ENCODE data around the gene APLF. TPM values are rescaled to one million over a fixed set of nuclear protein-coding genes. Genes with fewer than 3 reads are reported as not detected.

APLF gene
- polyA plus RNA-seq, 2 of the 4 experiments (the other 2 are of a cell fraction): 1.5 to 2.8 TPM

DNA sequence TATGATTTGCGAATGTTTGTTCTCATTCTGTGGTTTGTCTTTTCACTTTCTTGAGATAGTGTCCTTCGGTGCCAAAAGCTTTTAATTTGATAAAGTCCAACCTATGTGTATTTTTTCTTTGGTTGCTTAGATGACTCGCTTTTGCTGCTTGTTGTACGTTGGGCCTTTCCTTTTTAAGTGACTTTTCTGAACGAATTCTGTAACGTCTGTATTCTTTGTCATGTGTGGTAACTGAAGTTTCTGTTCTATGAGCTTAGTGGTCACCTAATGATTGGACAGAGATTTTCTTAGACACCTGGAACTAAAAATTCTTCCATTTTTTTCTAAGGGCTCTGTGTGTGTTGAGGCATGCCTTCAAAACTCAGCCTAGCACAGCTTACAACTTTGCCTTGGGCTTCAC is 156.4 kb downstream of the APLF start:
- Histone ChIP-seq H3K4me1 (no peaks in the 10 kb centered on the region), H3K4me3 (no peak overlapping the region), H3K4me2 (no peak overlapping the region), H3K27ac (no peak overlapping the region), H3K9me3 (peaks cover 10% of the 10 kb centered on the region; the same call in 2 of the 3 replicates)
- no peak for ATAC-seq
- ChIA-PET CTCF (no interaction called here), POLR2A (no interaction called here)
- no peak for FAIRE-seq
- no peak for DNase-seq (ENCODE audit: low read depth in 1 of 2, low spot score in 1 of 2)
- 15% methylated on average over 6 of the region's 6 CpGs for WGBS (ENCODE audit: missing lambda C conversion rate)
- TF ChIP-seq ZFP36 (IDR thresholded peaks at IDR 0.05; ENCODE audit: borderline replicate concordance, partially characterized antibody) (no peak), SREBF2 (IDR thresholded peaks at IDR 0.05) (no peak), ESRRA (IDR thresholded peaks at IDR 0.05; ENCODE audit: borderline replicate concordance, low read length) (no peak), HOXB5 (CRISPR knock-in tag; IDR thresholded peaks at IDR 0.05) (no peak), EHF (CRISPR knock-in tag; IDR thresholded peaks at IDR 0.05) (no peak), FOSB (CRISPR knock-in tag; IDR thresholded peaks at IDR 0.05) (no peak), HOXA7 (CRISPR knock-in tag; IDR thresholded peaks at IDR 0.05) (no peak), ATOH8 (CRISPR knock-in tag; IDR thresholded peaks at IDR 0.05; ENCODE audit: low read depth) (no peak), HDAC2 (IDR thresholded peaks at IDR 0.05) (no peak), E2F6 (IDR thresholded peaks at IDR 0.05; ENCODE audit: borderline replicate concordance, low read depth) (no peak)

DNA sequence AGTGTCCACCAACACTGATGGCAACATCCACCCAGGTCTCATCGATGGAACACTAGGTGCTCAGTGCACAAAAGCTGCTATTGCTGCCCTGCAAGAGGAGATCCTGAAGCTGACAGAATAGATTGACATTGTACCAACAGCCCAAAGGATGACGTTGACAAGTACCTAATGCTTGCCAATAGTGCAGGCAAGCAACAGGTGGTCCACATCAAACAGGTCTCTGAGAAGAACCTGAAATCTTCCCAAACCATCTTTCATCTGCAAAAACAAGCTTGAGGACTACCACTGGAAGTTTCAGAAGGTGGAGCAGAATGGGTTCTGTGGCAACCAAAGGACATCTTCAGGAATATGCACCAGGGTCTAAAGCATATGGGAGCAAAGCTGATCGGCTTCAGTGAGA is 160.2 kb downstream of the APLF start:
- no peak for FAIRE-seq
- CTCF ChIA-PET: interaction anchor here (0.8 to 4.0 kb wide), 4 partner anchors 18 to 124 kb away, joined by 3 to 15 read pairs (median 5); partner anchors contain the start of gene PROKR1
- Histone ChIP-seq H3K4me3 (no peak overlapping the region), H3K4me2 (no peak overlapping the region), H3K4me1 (no peaks in the 10 kb centered on the region), H3K27ac (no peak overlapping the region), H3K9me3 (peaks cover 7% of the 10 kb centered on the region; the same call in 1 of the 3 replicates)
- POLR2A ChIA-PET: no interaction called here
- ATAC-seq: no peak
- WGBS (ENCODE audit: missing lambda C conversion rate): 22% methylated on average over 3 of the region's 3 CpGs
- no peak for DNase-seq (ENCODE audit: low read depth in 1 of 2, low spot score in 1 of 2)
- TF ChIP-seq EP300 (IDR thresholded peaks at IDR 0.05) (no peak), EHF (CRISPR knock-in tag; IDR thresholded peaks at IDR 0.05) (no peak), KDM5A (IDR thresholded peaks at IDR 0.05) (no peak), HOXB13 (CRISPR knock-in tag; IDR thresholded peaks at IDR 0.05; ENCODE audit: low read depth) (no peak), ATOH8 (CRISPR knock-in tag; IDR thresholded peaks at IDR 0.05; ENCODE audit: low read depth) (no peak), HEYL (CRISPR knock-in tag; IDR thresholded peaks at IDR 0.05) (no peak), CHD2 (IDR thresholded peaks at IDR 0.05; ENCODE audit: low read length, partially characterized antibody) (no peak), SREBF2 (IDR thresholded peaks at IDR 0.05) (no peak), HOXB5 (CRISPR knock-in tag; IDR thresholded peaks at IDR 0.05) (no peak), CEBPB (IDR thresholded peaks at IDR 0.05) (no peak), SMC3 (IDR thresholded peaks at IDR 0.05) (no peak), POLR2A (IDR thresholded peaks at IDR 0.05; ENCODE audit: low read length) (no peak), BHLHE40 (IDR thresholded peaks at IDR 0.05; ENCODE audit: low read depth, low read length) (no peak), MAFK (IDR thresholded peaks at IDR 0.05; ENCODE audit: partially characterized antibody) (no peak), PHF8 (IDR thresholded peaks at IDR 0.05; ENCODE audit: borderline replicate concordance, low read depth) (no peak), JUN (IDR thresholded peaks at IDR 0.05) (no peak), POLR2AphosphoS2 (conservative IDR thresholded peaks at IDR 0.05; ENCODE audit: low read length) (no peak)
- TF ChIP-seq, protein P1, sequence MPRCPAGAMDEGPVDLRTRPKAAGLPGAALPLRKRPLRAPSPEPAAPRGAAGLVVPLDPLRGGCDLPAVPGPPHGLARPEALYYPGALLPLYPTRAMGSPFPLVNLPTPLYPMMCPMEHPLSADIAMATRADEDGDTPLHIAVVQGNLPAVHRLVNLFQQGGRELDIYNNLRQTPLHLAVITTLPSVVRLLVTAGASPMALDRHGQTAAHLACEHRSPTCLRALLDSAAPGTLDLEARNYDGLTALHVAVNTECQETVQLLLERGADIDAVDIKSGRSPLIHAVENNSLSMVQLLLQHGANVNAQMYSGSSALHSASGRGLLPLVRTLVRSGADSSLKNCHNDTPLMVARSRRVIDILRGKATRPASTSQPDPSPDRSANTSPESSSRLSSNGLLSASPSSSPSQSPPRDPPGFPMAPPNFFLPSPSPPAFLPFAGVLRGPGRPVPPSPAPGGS (IDR thresholded peaks at IDR 0.05): no peak
- TF ChIP-seq, protein P2, sequence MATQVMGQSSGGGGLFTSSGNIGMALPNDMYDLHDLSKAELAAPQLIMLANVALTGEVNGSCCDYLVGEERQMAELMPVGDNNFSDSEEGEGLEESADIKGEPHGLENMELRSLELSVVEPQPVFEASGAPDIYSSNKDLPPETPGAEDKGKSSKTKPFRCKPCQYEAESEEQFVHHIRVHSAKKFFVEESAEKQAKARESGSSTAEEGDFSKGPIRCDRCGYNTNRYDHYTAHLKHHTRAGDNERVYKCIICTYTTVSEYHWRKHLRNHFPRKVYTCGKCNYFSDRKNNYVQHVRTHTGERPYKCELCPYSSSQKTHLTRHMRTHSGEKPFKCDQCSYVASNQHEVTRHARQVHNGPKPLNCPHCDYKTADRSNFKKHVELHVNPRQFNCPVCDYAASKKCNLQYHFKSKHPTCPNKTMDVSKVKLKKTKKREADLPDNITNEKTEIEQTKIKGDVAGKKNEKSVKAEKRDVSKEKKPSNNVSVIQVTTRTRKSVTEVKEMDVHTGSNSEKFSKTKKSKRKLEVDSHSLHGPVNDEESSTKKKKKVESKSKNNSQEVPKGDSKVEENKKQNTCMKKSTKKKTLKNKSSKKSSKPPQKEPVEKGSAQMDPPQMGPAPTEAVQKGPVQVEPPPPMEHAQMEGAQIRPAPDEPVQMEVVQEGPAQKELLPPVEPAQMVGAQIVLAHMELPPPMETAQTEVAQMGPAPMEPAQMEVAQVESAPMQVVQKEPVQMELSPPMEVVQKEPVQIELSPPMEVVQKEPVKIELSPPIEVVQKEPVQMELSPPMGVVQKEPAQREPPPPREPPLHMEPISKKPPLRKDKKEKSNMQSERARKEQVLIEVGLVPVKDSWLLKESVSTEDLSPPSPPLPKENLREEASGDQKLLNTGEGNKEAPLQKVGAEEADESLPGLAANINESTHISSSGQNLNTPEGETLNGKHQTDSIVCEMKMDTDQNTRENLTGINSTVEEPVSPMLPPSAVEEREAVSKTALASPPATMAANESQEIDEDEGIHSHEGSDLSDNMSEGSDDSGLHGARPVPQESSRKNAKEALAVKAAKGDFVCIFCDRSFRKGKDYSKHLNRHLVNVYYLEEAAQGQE (IDR thresholded peaks at IDR 0.05): no peak

Measured in A549 (cell line).